Measurements from ENCODE around the gene CPSF4. TPM values are rescaled to one million over a fixed set of nuclear protein-coding genes. Genes with fewer than 3 reads are reported as not detected.

CPSF4 gene
- polyA plus RNA-seq, 3 donors = 11.6 to 56.3 (median 12.3) TPM

GRCh38 chr7:99420986-99421385, 17.8 kb upstream of the CPSF4 start:
- H2AFZ ChIP-seq (ENCODE audit: insufficient read depth, low read depth, low read length, poor library complexity, severe bottlenecking) = no peak overlapping the region
- Mint-ChIP-seq H3K36me3 (peaks cover 77 to 92% of the 10 kb centered on the region in 2 donors), H3K27me3 (ENCODE audit: low read depth in 3 of 3) (peaks cover 0 to 2% (median 0%) of the 10 kb centered on the region in 3 donors), H3K27ac (peak overlapping the region in 4 of 7 donors; percentile 17 to 63 (median 32)), H3K4me3 (no peak overlapping the region), H3K9me3 (no peaks in the 10 kb centered on the region), H3K4me1 (no peaks in the 10 kb centered on the region)
- 100% methylated on average over 2 of the region's 7 CpGs for WGBS (ENCODE audit: insufficient coverage)
- H3K79me2 ChIP-seq (ENCODE audit: insufficient read depth, low read length) = no peaks in the 10 kb centered on the region
- no peaks in the 10 kb centered on the region for H3K4me1 ChIP-seq (ENCODE audit: control insufficient read depth in 1 of 2, insufficient read depth in 2 of 2, low read length in 2 of 2)
- DNase-seq = no peak
- peaks cover 74 to 98% of the 10 kb centered on the region in 2 donors for H3K36me3 ChIP-seq (replicated peaks in 1 of 2; ENCODE audit: control insufficient read depth in 1 of 2, insufficient read depth in 2 of 2, low read length in 2 of 2)
- H3K4me2 ChIP-seq (replicated peaks; ENCODE audit: extremely low read depth, low read length, poor library complexity, severe bottlenecking) = no peak overlapping the region
- no peak for TF ChIP-seq CTCF (IDR thresholded peaks at IDR 0.05)
- H3K27me3 ChIP-seq (ENCODE audit: control insufficient read depth in 2 of 2, insufficient read depth in 2 of 2, low read length in 2 of 2) = no peaks in the 10 kb centered on the region
- no peak overlapping the region for H3K9ac ChIP-seq (ENCODE audit: insufficient read depth, low read length, poor library complexity, severe bottlenecking)
- H3K4me3 ChIP-seq (replicated peaks in 1 of 3; ENCODE audit: low read depth in 2 of 3, low read length in 3 of 3) = no peak overlapping the region
- no peak overlapping the region for H3K27ac ChIP-seq (ENCODE audit: low read depth in 1 of 2, low read length in 2 of 2)
- intact Hi-C loops (cut with micrococcal nuclease) = no loop called here
- H3K9me3 ChIP-seq (replicated peaks in 1 of 2; ENCODE audit: control insufficient read depth in 1 of 2, insufficient read depth in 1 of 2, low read length in 2 of 2) = no peaks in the 10 kb centered on the region
- H4K20me1 ChIP-seq (ENCODE audit: insufficient read depth, low read length) = peaks cover 29% of the 10 kb centered on the region

GRCh38 chr7:99422186-99422585, 16.6 kb upstream of the CPSF4 start:
- 96% methylated on average over 9 of the region's 11 CpGs for WGBS (ENCODE audit: insufficient coverage)
- Histone ChIP-seq H3K4me3 (replicated peaks in 1 of 3; ENCODE audit: low read depth in 2 of 3, low read length in 3 of 3) (no peak overlapping the region), H3K4me2 (replicated peaks; ENCODE audit: extremely low read depth, low read length, poor library complexity, severe bottlenecking) (no peak overlapping the region), H3K36me3 (replicated peaks in 1 of 2; ENCODE audit: control insufficient read depth in 1 of 2, insufficient read depth in 2 of 2, low read length in 2 of 2) (peaks cover 66 to 87% of the 10 kb centered on the region in 2 donors), H3K27ac (ENCODE audit: low read depth in 1 of 2, low read length in 2 of 2) (no peak overlapping the region), H3K79me2 (ENCODE audit: insufficient read depth, low read length) (no peaks in the 10 kb centered on the region), H4K20me1 (ENCODE audit: insufficient read depth, low read length) (peaks cover 25% of the 10 kb centered on the region), H3K27me3 (ENCODE audit: control insufficient read depth in 2 of 2, insufficient read depth in 2 of 2, low read length in 2 of 2) (no peaks in the 10 kb centered on the region), H2AFZ (ENCODE audit: insufficient read depth, low read depth, low read length, poor library complexity, severe bottlenecking) (no peak overlapping the region), H3K4me1 (ENCODE audit: control insufficient read depth in 1 of 2, insufficient read depth in 2 of 2, low read length in 2 of 2) (no peaks in the 10 kb centered on the region), H3K9ac (ENCODE audit: insufficient read depth, low read length, poor library complexity, severe bottlenecking) (no peak overlapping the region), H3K9me3 (replicated peaks in 1 of 2; ENCODE audit: control insufficient read depth in 1 of 2, insufficient read depth in 1 of 2, low read length in 2 of 2) (no peaks in the 10 kb centered on the region)
- H3K4me1 Mint-ChIP-seq = no peaks in the 10 kb centered on the region
- DNase-seq = no peak
- intact Hi-C loops (cut with micrococcal nuclease) = no loop called here
- peaks cover 0 to 2% (median 0%) of the 10 kb centered on the region in 3 donors for H3K27me3 Mint-ChIP-seq (ENCODE audit: low read depth in 3 of 3)
- H3K9me3 Mint-ChIP-seq = peaks cover 0 to 2% (median 0%) of the 10 kb centered on the region in 7 donors
- no peak overlapping the region for H3K4me3 Mint-ChIP-seq
- TF ChIP-seq CTCF (IDR thresholded peaks at IDR 0.05) = no peak
- H3K36me3 Mint-ChIP-seq = peaks cover 70 to 85% of the 10 kb centered on the region in 2 donors
- H3K27ac Mint-ChIP-seq = peak overlapping the region in 2 of 7 donors; percentile 33 to 72
